NCI-H524 treated with DMSO at 0.1 percent for 48 hours (cell line): ENCODE results near the gene GCNT2.
"Not testable (repeated sequence)": the region's sequence is repeated elsewhere in the genome, so short reads cannot be mapped to it uniquely, and the experiment has no call there.

Source experiments
- DNase-seq: peaks from one replicate; lab custom pipeline; 2025; lab: John Stamatoyannopoulos, UW

The GCNT2 gene

DNA sequence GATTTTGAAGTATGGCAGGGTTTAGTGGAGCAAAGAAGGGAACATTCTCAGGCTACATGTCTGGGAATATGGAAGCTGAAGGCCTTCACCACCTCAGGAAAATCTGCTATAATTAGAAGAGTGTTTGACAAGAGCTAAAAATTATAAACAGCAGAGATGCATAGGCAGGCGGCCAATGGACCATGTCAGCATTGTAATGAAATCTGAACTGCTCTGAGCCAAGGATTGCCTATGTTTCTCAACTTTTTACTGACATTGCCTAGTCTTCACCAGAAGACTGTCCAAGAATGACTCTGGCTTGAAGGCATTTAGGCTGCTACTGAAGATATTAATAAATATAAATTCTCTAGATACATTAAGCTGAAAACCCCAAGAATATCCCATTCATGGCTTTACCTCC is 89.1 kb downstream of the GCNT2 start:
- DNase-seq, result no peak

- DNase-seq, result no peak
These were observed 91.0 kb downstream of the GCNT2 start for GRCh38 chr6:10612161-10612560.

- DNase-seq, result no peak
These were observed 91.9 kb downstream of the GCNT2 start for GRCh38 chr6:10613077-10613476.

GRCh38 chr6:10613723-10614122 is 92.6 kb downstream of the GCNT2 start:
- DNase-seq, result no peak

GRCh38 chr6:10615675-10616074 is 94.5 kb downstream of the GCNT2 start:
- DNase-seq, result no peak

- not testable (repeated sequence) for DNase-seq
These were observed 95.1 kb downstream of the GCNT2 start for GRCh38 chr6:10616266-10616665.

GRCh38 chr6:10617008-10617696 is 96.0 kb downstream of the GCNT2 start:
- DNase-seq, result no peak

- no peak for DNase-seq
These were observed 97.3 kb downstream of the GCNT2 start for GRCh38 chr6:10618409-10618808.

DNA sequence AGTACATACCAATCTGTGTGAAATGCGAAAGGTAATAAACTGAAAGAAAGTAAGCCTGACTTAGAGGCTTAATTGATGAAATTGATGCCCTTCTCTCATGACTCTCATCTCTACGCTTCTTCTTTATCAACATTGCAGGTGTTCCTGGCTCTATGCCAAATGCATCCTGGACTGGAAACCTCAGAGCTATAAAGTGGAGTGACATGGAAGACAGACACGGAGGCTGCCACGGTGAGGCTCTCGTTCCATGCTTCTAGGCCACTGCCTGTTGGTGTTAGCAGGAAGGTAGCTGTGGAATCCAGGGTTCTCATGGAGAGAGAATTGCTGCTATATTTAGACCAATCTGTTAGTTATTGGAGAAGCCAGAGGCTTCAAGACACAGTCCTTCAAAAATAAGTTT is 100.1 kb downstream of the GCNT2 start:
- no peak for DNase-seq

- no peak for DNase-seq
These were observed 100.7 kb downstream of the GCNT2 start for GRCh38 chr6:10621847-10622246.

- DNase-seq, result no peak
These were observed 103.7 kb downstream of the GCNT2 start for GRCh38 chr6:10624836-10625235.

- DNase-seq, result no peak
These were observed 105.1 kb downstream of the GCNT2 start for GRCh38 chr6:10626154-10626741.

DNA sequence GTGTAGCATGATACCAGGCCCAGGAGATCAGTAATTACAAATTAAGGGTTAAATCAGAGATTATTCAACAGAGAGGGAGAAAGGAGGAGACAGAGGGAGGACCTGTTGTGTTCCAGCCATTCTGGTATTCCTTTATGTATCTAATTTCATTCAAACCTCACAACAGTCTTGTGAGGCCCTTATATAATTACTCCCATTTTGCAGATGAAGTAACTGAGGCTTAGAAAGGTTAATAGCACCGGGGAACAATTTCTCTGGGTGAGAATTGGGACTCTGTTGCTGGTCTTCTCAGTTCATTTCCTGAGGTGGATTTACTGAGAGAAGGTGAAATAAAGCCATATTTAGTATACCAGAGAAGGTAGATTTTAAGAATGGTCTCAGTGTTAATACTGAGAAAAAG is 106.6 kb downstream of the GCNT2 start:
- no peak for DNase-seq

DNA sequence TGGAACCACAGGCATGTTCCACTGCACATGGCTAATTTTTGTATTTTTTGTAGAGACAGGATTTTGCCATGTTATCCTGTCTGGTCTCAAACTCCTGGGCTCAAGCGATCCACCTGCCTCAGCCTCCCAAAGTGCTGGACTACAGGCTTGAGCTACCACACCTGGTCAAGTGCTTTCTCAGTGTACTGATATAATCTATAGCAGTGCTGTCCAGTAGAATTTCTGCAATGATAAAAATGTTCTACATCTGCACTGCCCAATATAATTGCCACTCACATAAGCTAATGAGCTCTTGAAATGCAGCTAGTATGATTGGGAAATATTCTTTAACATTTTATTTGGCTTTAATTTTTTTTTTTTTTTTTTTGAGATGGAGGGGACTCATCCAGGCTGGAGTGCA is 109.0 kb downstream of the GCNT2 start:
- no peak for DNase-seq

- DNase-seq, result no peak
These were observed 112.1 kb downstream of the GCNT2 start for GRCh38 chr6:10633216-10633615.

GRCh38 chr6:10640412-10640811 is 119.3 kb downstream of the GCNT2 start:
- DNase-seq, result no peak

DNA sequence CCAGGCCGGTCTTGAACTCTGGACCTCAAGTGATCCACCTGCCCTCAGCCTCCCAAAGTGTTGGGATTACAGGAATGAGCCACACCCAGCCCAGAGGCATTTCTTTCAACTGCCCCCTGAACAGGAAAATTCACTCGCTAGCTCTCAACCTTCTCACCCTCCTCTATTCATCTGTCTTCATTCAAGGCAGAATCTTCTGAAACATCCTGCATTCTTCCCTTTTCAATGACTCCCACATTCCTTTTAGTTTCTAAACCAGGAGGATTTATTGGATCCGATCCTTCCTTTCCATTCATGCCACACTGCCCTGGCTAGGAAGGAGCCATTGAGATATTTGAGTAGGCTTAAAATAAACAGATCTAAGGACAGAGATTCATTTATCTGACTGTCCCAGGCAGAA is 120.4 kb downstream of the GCNT2 start:
- DNase-seq, result no peak

GRCh38 chr6:10643201-10643651 is 122.1 kb downstream of the GCNT2 start:
- no peak for DNase-seq

DNA sequence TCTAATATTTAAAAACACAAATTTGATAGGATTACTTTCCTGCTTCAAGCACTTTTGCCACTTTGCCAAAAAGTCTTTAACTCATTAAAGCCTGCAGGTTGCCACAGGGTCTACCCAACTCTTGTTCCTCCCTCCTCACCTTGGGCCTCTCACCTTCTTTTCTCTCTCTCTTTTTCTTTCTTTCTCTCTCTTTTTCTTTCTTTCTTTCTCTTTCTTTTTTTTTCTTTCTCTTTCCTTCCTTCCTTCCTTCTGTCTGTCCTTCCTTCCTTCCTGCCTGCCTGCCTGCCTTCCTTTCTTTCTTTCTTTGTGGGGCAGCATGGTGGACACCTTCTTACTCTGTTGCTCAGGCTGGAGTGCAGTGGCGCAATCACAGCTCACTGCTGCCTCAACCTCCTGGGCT is 123.1 kb downstream of the GCNT2 start:
- DNase-seq, result no peak

- DNase-seq, result no peak
These were observed 134.4 kb downstream of the GCNT2 start for GRCh38 chr6:10655508-10656055.

DNA sequence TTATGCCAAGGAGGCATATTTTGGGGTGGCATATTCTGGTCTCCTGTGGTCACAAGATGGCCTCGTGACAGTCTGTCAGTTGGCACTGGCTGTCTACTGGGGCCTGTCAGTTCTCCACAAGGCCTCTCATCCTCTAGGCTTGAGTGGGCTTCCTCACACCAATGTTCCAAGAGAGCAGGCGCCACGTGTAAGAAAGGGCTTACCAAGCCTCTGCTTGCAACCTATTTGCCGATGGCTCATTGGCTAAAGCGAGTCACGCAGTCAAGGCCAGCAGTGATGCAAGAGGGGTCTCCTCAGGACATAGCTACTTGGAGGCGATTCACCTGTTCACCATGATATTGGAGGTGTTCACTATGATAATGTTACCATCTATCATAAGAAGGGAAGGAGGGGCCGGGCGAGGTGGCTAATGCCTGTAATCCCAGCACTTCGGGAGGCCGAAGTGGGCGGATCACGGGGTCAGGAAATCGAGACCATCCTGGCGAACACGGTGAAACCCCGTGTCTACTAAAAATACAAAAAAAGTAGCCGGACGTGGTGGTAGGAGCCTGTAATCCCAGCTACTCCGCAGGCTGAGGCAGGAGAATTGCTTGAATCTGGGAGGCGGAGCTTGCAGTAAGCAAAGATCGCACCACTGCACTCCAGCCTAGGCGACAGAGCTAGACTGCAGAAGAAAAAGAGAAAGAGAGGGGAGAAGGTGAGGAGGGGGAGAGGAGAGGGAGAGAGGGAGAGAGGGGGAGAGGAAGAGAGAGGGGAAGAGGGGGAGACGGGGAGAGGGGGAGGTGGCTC is 138.0 kb downstream of the GCNT2 start:
- no peak for DNase-seq

GRCh38 chr6:10659699-10660348 is 138.7 kb downstream of the GCNT2 start:
- no peak for DNase-seq
